ENCODE measurements around the gene LITAFD. TPM values are rescaled to one million over a fixed set of nuclear protein-coding genes. Genes with fewer than 3 reads are reported as not detected.
A peak's percentile ranks its signal among the peaks of the same experiment; 100 is the strongest.

Gene LITAFD
- total RNA-seq, 1 experiment from 2014 or later = not detected

- DNase-seq = no peak
- Mint-ChIP-seq H3K9me3 (ENCODE audit: unreplicated experiment) (no peaks in the 10 kb centered on the region), H3K36me3 (ENCODE audit: insufficient read depth, unreplicated experiment) (peaks cover 90% of the 10 kb centered on the region), H3K4me1 (ENCODE audit: low read depth, unreplicated experiment) (peaks cover under 1% of the 10 kb centered on the region), H3K4me3 (ENCODE audit: unreplicated experiment) (no peak overlapping the region), H3K27ac (ENCODE audit: unreplicated experiment) (no peak overlapping the region), H3K27me3 (ENCODE audit: insufficient read depth, unreplicated experiment) (no peaks in the 10 kb centered on the region)
- ChIA-PET POLR2A (no interaction called here), CTCF (interaction anchor here (0.7 kb wide), 1 partner anchor 100 kb away, joined by 4 read pairs; no protein-coding TSS in a partner anchor)
- TF ChIP-seq CTCF (IDR thresholded peaks at IDR 0.05; ENCODE audit: insufficient read depth in 1 of 2, low read depth in 1 of 2, low read length in 1 of 2, severe bottlenecking in 1 of 2, unreplicated experiment in 1 of 2) = no peak
- Histone ChIP-seq H3K9me3 (no peaks in the 10 kb centered on the region), H3K4me3 (ENCODE audit: low read depth, low read length) (no peak overlapping the region), H3K36me3 (ENCODE audit: control insufficient read depth, insufficient read depth, low read length) (peaks cover 8% of the 10 kb centered on the region), H3K27me3 (replicated peaks; ENCODE audit: control insufficient read depth, insufficient read depth, low read length) (no peaks in the 10 kb centered on the region), H3K4me1 (no peaks in the 10 kb centered on the region)
- intact Hi-C loops (cut with micrococcal nuclease; ENCODE audit: unreplicated experiment) = no loop called here
- no TSS peak for BruUV-seq (replicated peaks)
Observed at GRCh38 chr16:8903004-8903403, 20.9 kb downstream of the LITAFD start.

- peaks cover 91% of the 10 kb centered on the region for H3K36me3 Mint-ChIP-seq (ENCODE audit: insufficient read depth, unreplicated experiment)
- no TSS peak for BruUV-seq (replicated peaks)
- intact Hi-C loops (cut with micrococcal nuclease; ENCODE audit: unreplicated experiment) = no loop called here
- no peak for DNase-seq
- H3K4me3 ChIP-seq (ENCODE audit: low read depth, low read length) = no peak overlapping the region
- H3K4me1 Mint-ChIP-seq (ENCODE audit: low read depth, unreplicated experiment) = peaks cover 10% of the 10 kb centered on the region
- no peak overlapping the region for H3K4me3 Mint-ChIP-seq (ENCODE audit: unreplicated experiment)
- H3K4me1 ChIP-seq = peaks cover 5% of the 10 kb centered on the region; the same call in 1 of the 2 replicates
- peaks cover 6% of the 10 kb centered on the region; the same call in 1 of the 2 replicates for H3K36me3 ChIP-seq (ENCODE audit: control insufficient read depth, insufficient read depth, low read length)
- TF ChIP-seq CTCF (IDR thresholded peaks at IDR 0.05; ENCODE audit: insufficient read depth in 1 of 2, low read depth in 1 of 2, low read length in 1 of 2, severe bottlenecking in 1 of 2, unreplicated experiment in 1 of 2) = no peak
- H3K27me3 Mint-ChIP-seq (ENCODE audit: insufficient read depth, unreplicated experiment) = no peaks in the 10 kb centered on the region
- no peaks in the 10 kb centered on the region for H3K9me3 ChIP-seq
- no peaks in the 10 kb centered on the region for H3K9me3 Mint-ChIP-seq (ENCODE audit: unreplicated experiment)
- CTCF ChIA-PET = no interaction called here
- POLR2A ChIA-PET = no interaction called here
- H3K27ac Mint-ChIP-seq (ENCODE audit: unreplicated experiment) = no peak overlapping the region
- H3K27me3 ChIP-seq (replicated peaks; ENCODE audit: control insufficient read depth, insufficient read depth, low read length) = no peaks in the 10 kb centered on the region
Observed at GRCh38 chr16:8904018-8904430, 21.9 kb downstream of the LITAFD start.

GRCh38 chr16:8905168-8905762 lies 23.1 kb downstream of the LITAFD start:
- POLR2A ChIA-PET = no interaction called here
- Histone ChIP-seq H3K9me3 (no peaks in the 10 kb centered on the region), H3K4me3 (ENCODE audit: low read depth, low read length) (no peak overlapping the region), H3K27me3 (replicated peaks; ENCODE audit: control insufficient read depth, insufficient read depth, low read length) (no peaks in the 10 kb centered on the region), H3K36me3 (ENCODE audit: control insufficient read depth, insufficient read depth, low read length) (peaks cover 5% of the 10 kb centered on the region; the same call in 1 of the 2 replicates), H3K4me1 (peaks cover 10% of the 10 kb centered on the region)
- Mint-ChIP-seq H3K27ac (ENCODE audit: unreplicated experiment) (peak overlapping the region; percentile 22), H3K9me3 (ENCODE audit: unreplicated experiment) (no peaks in the 10 kb centered on the region), H3K36me3 (ENCODE audit: insufficient read depth, unreplicated experiment) (peaks cover 88% of the 10 kb centered on the region), H3K4me1 (ENCODE audit: low read depth, unreplicated experiment) (peaks cover 13% of the 10 kb centered on the region), H3K4me3 (ENCODE audit: unreplicated experiment) (no peak overlapping the region), H3K27me3 (ENCODE audit: insufficient read depth, unreplicated experiment) (no peaks in the 10 kb centered on the region)
- no TSS peak for BruUV-seq (replicated peaks)
- peak; percentile 35 to 64 for TF ChIP-seq CTCF (IDR thresholded peaks at IDR 0.05; ENCODE audit: insufficient read depth in 1 of 2, low read depth in 1 of 2, low read length in 1 of 2, severe bottlenecking in 1 of 2, unreplicated experiment in 1 of 2)
- intact Hi-C loops (cut with micrococcal nuclease; ENCODE audit: unreplicated experiment) = loop anchor here (1.0 kb wide), 3 partner anchors 31 to 128 kb away; no protein-coding TSS in a partner anchor
- DNase-seq = peak in 1 of 2 experiments; percentile 42
- CTCF ChIA-PET = interaction anchor here (2.1 kb wide), 1 partner anchor 103 kb away, joined by 8 read pairs; no protein-coding TSS in a partner anchor
